RWPE2 (cell line): Measurements from ENCODE around the gene TMEM178B.

Experiments used
- ATAC-seq: fragments of 200-7000 bp; cut with Tn5 transposase; 3 replicates; pipeline ENCODE4 v1.9.1; 2021; ENCODE audit warnings: low read depth
- DNase-seq: peaks from one replicate; pipeline ENCODE4 v3.0.0-alpha.2; 2020; ENCODE audit warnings: low spot score
- H3K27ac ChIP-seq: fragments of 450-650 bp; 2 replicates; pipeline ENCODE4 v1.5.1; 2017; ENCODE audit warnings: mild to moderate bottlenecking; ENCODE audit not compliant: poor library complexity, severe bottlenecking
- H3K27me3 ChIP-seq: fragments of 250-450 bp; sonication (Bioruptor Pico); 2 replicates; pipeline ENCODE4 v1.5.1; 2021; ENCODE audit warnings: mild to moderate bottlenecking, moderate library complexity; ENCODE audit not compliant: insufficient read depth, poor library complexity, severe bottlenecking
- H3K36me3 ChIP-seq: fragments of 250-450 bp; sonication (Bioruptor Pico); 2 replicates; pipeline ENCODE4 v1.5.1; 2020; ENCODE audit warnings: low read depth, mild to moderate bottlenecking, moderate library complexity
- H3K4me1 ChIP-seq: fragments of 250-450 bp; sonication (Bioruptor Pico); 2 replicates; pipeline ENCODE4 v1.5.1; 2021; ENCODE audit warnings: mild to moderate bottlenecking, moderate library complexity; ENCODE audit not compliant: insufficient read depth, poor library complexity, severe bottlenecking
- H3K4me3 ChIP-seq: fragments of 250-450 bp; sonication (Bioruptor Pico); 2 replicates; pipeline ENCODE4 v1.5.1; 2021; ENCODE audit warnings: mild to moderate bottlenecking, moderate library complexity; ENCODE audit not compliant: severe bottlenecking
- H3K9me3 ChIP-seq: fragments of 250-450 bp; sonication (Bioruptor Pico); 2 replicates; pipeline ENCODE4 v1.5.1; 2021; ENCODE audit warnings: mild to moderate bottlenecking, moderate library complexity; ENCODE audit not compliant: severe bottlenecking
- CTCF ChIP-seq: fragments of 450-650 bp; IDR thresholded peaks from one replicate; pipeline ENCODE4 v1.5.1; 2017; ENCODE audit warnings: mild to moderate bottlenecking, moderate library complexity; ENCODE audit not compliant: poor library complexity, severe bottlenecking

Gene TMEM178B

DNA sequence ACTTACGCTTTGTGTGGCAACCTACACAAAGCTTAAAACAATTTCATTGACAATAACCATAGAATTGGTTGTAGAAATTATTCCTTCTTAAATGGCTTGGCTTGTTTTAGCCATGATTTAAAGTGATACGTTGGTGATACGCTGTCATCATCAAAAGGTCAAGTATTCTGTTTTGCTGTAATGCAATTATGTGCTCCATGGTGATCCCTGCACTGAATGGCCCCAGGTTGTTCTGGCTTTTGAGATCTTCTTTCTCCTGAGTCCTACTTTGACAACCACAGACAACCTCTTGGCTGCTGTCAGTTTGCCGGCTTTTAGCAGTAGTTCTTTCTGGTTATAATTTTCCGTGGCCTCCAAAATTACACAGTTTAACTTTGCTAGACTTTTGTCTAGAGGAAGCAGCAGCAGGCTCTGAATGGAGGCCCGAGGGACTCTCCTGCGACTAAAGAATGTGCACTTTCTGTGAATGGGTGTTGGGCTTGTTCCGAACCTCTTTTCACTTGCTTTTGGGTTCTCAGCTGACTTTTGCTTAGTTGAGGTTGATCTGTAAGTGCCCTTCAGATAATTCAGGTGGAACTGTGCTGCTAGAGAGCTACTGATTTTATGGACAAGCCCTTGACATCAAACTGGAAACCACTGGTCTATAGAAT lies 104.7 kb downstream of the TMEM178B start:
- no peak overlapping the region for H3K27ac ChIP-seq
- TF ChIP-seq CTCF = no peak
- DNase-seq (no peak), ATAC-seq (no peak)
- H3K27me3 ChIP-seq = no peaks in the 10 kb centered on the region
- no peaks in the 10 kb centered on the region for H3K36me3 ChIP-seq
- H3K9me3 ChIP-seq = no peaks in the 10 kb centered on the region
- no peaks in the 10 kb centered on the region for H3K4me1 ChIP-seq
- H3K4me3 ChIP-seq = no peak overlapping the region

- no peak overlapping the region for H3K4me3 ChIP-seq
- no peak overlapping the region for H3K27ac ChIP-seq
- no peaks in the 10 kb centered on the region for H3K27me3 ChIP-seq
- H3K36me3 ChIP-seq = no peaks in the 10 kb centered on the region
- no peak for TF ChIP-seq CTCF
- no peaks in the 10 kb centered on the region for H3K9me3 ChIP-seq
- no peak for ATAC-seq
- H3K4me1 ChIP-seq = no peaks in the 10 kb centered on the region
- no peak for DNase-seq
These were observed 107.9 kb downstream of the TMEM178B start for GRCh38 chr7:141181812-141182211.

- no peak for DNase-seq
- no peak for TF ChIP-seq CTCF
These were observed 110.8 kb downstream of the TMEM178B start for GRCh38 chr7:141184532-141185190.

DNA sequence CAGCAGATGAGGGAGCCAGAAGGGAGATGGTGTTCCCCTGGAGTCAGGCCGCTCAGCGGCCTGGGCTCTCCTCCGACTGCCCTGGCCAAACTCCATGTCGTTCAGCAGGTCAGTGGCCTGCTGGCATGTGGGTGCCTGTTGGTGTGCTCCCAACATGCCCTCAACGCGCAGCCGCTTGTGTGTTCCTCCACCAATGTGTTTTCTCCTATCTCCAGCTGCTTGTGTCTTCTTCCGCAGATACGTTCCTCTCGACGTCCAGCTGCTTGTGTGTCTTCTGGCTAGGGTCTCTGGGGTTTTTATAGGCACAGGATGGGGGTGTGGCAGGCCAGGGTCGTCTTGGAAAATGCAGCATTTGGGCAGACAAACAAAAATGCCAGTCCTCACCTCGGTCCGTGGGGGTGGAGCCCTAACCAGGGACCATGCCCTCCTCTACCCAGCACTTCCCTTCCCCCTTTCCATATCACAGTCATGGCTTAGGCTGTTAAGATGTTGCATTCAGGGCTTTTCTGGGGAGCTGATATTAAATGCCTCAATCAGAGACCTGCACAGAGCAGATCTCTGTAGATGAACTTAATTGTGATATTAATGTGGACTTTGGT lies 111.6 kb downstream of the TMEM178B start:
- no peak overlapping the region for H3K27ac ChIP-seq
- ATAC-seq (no peak), DNase-seq (no peak)
- no peak for TF ChIP-seq CTCF
- H3K27me3 ChIP-seq = no peaks in the 10 kb centered on the region
- H3K4me3 ChIP-seq = no peak overlapping the region
- H3K4me1 ChIP-seq = no peaks in the 10 kb centered on the region
- no peaks in the 10 kb centered on the region for H3K36me3 ChIP-seq
- H3K9me3 ChIP-seq = no peaks in the 10 kb centered on the region

More at GRCh38 chr7:141184532-141185190, 110.8 kb downstream of the TMEM178B start:
- Histone ChIP-seq H3K27me3 (no peaks in the 10 kb centered on the region), H3K9me3 (no peaks in the 10 kb centered on the region), H3K4me3 (no peak overlapping the region), H3K27ac (no peak overlapping the region), H3K36me3 (no peaks in the 10 kb centered on the region), H3K4me1 (no peaks in the 10 kb centered on the region)
- no peak for ATAC-seq

- Histone ChIP-seq H3K9me3 (no peaks in the 10 kb centered on the region), H3K4me3 (no peak overlapping the region), H3K27ac (no peak overlapping the region), H3K27me3 (no peaks in the 10 kb centered on the region), H3K36me3 (no peaks in the 10 kb centered on the region), H3K4me1 (no peaks in the 10 kb centered on the region)
- no peak for TF ChIP-seq CTCF
- DNase-seq (no peak), ATAC-seq (no peak)
These were observed 115.4 kb downstream of the TMEM178B start for GRCh38 chr7:141189231-141189630.
